HEK293 (cell line): ENCODE data around the gene HRAS.

Experiments
- CTCF ChIA-PET: fragments of 350-600 bp; formaldehyde crosslinking; extraction: SDS; loops from one replicate; lab custom pipeline; 2021; ENCODE audit warnings: antibody characterized with exemption; lab: Yijun Ruan, JAX
- POLR2A ChIA-PET: fragments of 300-600 bp; formaldehyde crosslinking; extraction: SDS; loops from one replicate; lab custom pipeline; 2020; ENCODE audit warnings: antibody characterized with exemption, inconsistent platforms; lab: Yijun Ruan, JAX
- H3K27ac ChIP-seq: fragments of 200-500 bp; sonication (Bioruptor generic); 2 replicates; pipeline ENCODE4 v1.5.1; 2014; ENCODE audit warnings: low read depth, low read length, control low read depth, inconsistent platforms; ENCODE audit errors: extremely low read depth
- H3K36me3 ChIP-seq, 2 experiments: fragments of 200-500 bp in 1 of 2; sonication (Bioruptor generic) in 1 of 2; 1 replicate in 1 of 2; 2 replicates in 1 of 2; pipeline ENCODE4 v1.5.1; 2014 to 2017; ENCODE audit warnings: inconsistent platforms in 2 of 2, low read length in 2 of 2; ENCODE audit not compliant: control insufficient read depth in 2 of 2, insufficient read depth in 1 of 2
- H3K4me1 ChIP-seq: fragments of 200-500 bp; sonication (Bioruptor generic); 2 replicates; pipeline ENCODE4 v1.5.1; 2014; ENCODE audit warnings: mild to moderate bottlenecking, low read length, inconsistent platforms; ENCODE audit not compliant: control insufficient read depth, insufficient read depth
- H3K4me3 ChIP-seq: 2 replicates; pipeline ENCODE4 v1.5.1; 2011; ENCODE audit warnings: low read depth, mild to moderate bottlenecking, control low read depth, low read length, moderate library complexity
- H3K9me3 ChIP-seq: fragments of 200-500 bp; sonication (Bioruptor generic); 2 replicates; pipeline ENCODE4 v1.5.1; 2014; ENCODE audit warnings: low read depth, low read length, inconsistent platforms; ENCODE audit not compliant: control insufficient read depth, insufficient read depth
- BCL11B ChIP-seq: fragments of 450-650 bp; formaldehyde crosslinking; IDR thresholded peaks from 2 replicates; pipeline ENCODE4 v1.5.1; 2016; ENCODE audit warnings: low read depth, missing biosample characterization, missing genetic modification characterization
- GLIS1 ChIP-seq: fragments of 450-650 bp; formaldehyde crosslinking; IDR thresholded peaks from 2 replicates; pipeline ENCODE4 v1.5.1; 2016; ENCODE audit warnings: missing biosample characterization, missing genetic modification characterization
- GLIS2 ChIP-seq: fragments of 450-650 bp; formaldehyde crosslinking; IDR thresholded peaks from 2 replicates; pipeline ENCODE4 v1.5.1; 2016; ENCODE audit warnings: missing biosample characterization, missing genetic modification characterization
- ZFP3 ChIP-seq: fragments of 450-650 bp; formaldehyde crosslinking; IDR thresholded peaks from 2 replicates; pipeline ENCODE4 v1.5.1; 2016; ENCODE audit warnings: low read depth, missing biosample characterization, missing genetic modification characterization
- ZFP37 ChIP-seq: fragments of 450-650 bp; formaldehyde crosslinking; IDR thresholded peaks from 2 replicates; pipeline ENCODE4 v1.5.1; 2016; ENCODE audit warnings: missing biosample characterization, missing genetic modification characterization
- ZIC2 ChIP-seq: fragments of 450-650 bp; formaldehyde crosslinking; IDR thresholded peaks from 2 replicates; pipeline ENCODE4 v1.5.1; 2016; ENCODE audit warnings: missing biosample characterization, missing genetic modification characterization
- ZNF184 ChIP-seq: fragments of 450-650 bp; IDR thresholded peaks from 2 replicates; pipeline ENCODE4 v1.5.1; 2018; ENCODE audit warnings: missing biosample characterization, mild to moderate bottlenecking, missing genetic modification characterization
- ZNF223 ChIP-seq: fragments of 450-650 bp; formaldehyde crosslinking; IDR thresholded peaks from 2 replicates; pipeline ENCODE4 v1.5.1; 2016; ENCODE audit warnings: missing biosample characterization, missing genetic modification characterization
- ZNF266 ChIP-seq: fragments of 450-650 bp; formaldehyde crosslinking; IDR thresholded peaks from 2 replicates; pipeline ENCODE4 v1.5.1; 2016; ENCODE audit warnings: missing biosample characterization, missing genetic modification characterization, low read depth
- ZNF514 ChIP-seq: fragments of 450-650 bp; formaldehyde crosslinking; IDR thresholded peaks from 2 replicates; pipeline ENCODE4 v1.5.1; 2016; ENCODE audit warnings: missing biosample characterization, missing genetic modification characterization
- ZNF521 ChIP-seq: fragments of 450-650 bp; formaldehyde crosslinking; IDR thresholded peaks from 2 replicates; pipeline ENCODE4 v1.5.1; 2017; ENCODE audit warnings: missing biosample characterization, mild to moderate bottlenecking, missing genetic modification characterization
- ZNF600 ChIP-seq: fragments of 450-650 bp; formaldehyde crosslinking; IDR thresholded peaks from 2 replicates; pipeline ENCODE4 v1.5.1; 2016; ENCODE audit warnings: missing biosample characterization, missing genetic modification characterization
- ZNF701 ChIP-seq: fragments of 450-650 bp; formaldehyde crosslinking; IDR thresholded peaks from 2 replicates; pipeline ENCODE4 v1.5.1; 2016; ENCODE audit warnings: missing biosample characterization, missing genetic modification characterization
- TF ChIP-seq, protein P1 (sequence below): fragments of 450-650 bp; formaldehyde crosslinking; IDR thresholded peaks from 2 replicates; pipeline ENCODE4 v1.5.1; 2017; ENCODE audit warnings: missing biosample characterization, missing genetic modification characterization
- TF ChIP-seq, protein P2 (sequence below): fragments of 450-650 bp; formaldehyde crosslinking; IDR thresholded peaks from 2 replicates; pipeline ENCODE4 v1.5.1; 2016; ENCODE audit warnings: missing biosample characterization, missing genetic modification characterization
- TF ChIP-seq, protein P3 (sequence below): fragments of 450-650 bp; formaldehyde crosslinking; IDR thresholded peaks from 2 replicates; pipeline ENCODE4 v1.5.1; 2017; ENCODE audit warnings: missing biosample characterization, missing genetic modification characterization

Gene HRAS

DNA sequence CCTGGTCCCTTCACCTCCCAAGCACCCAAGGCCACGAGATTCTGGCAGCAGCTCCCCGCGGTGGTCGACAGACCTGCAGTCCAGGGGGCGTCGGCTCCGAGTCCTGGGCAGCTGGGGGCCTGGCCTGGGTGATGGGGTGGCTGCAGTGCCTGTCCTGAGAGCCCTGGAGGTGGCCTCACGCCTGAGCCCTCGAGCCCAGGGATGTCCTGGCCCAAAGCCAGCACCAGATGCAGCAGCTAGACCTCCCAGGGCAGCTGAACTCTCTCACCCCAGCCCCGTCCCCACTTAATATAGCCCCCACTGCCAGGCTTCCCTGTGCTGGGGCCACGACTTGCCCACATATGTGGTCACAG, 18.6 kb upstream of the HRAS start:
- Histone ChIP-seq H3K36me3 (no peaks in the 10 kb centered on the region), H3K4me1 (no peaks in the 10 kb centered on the region), H3K4me3 (no peak overlapping the region), H3K27ac (no peak overlapping the region), H3K9me3 (no peaks in the 10 kb centered on the region)
- ChIA-PET POLR2A (interaction anchor here (0.6 to 1.3 kb wide), 5 partner anchors 10 to 59 kb away, joined by 3 to 10 read pairs (median 3); partner anchors contain the start of gene HRAS), CTCF (interaction anchor here (0.5 to 2.8 kb wide), 12 partner anchors 9 to 312 kb away, joined by 3 to 17 read pairs (median 4); no protein-coding TSS in a partner anchor)
- peak; percentile 81 for TF ChIP-seq GLIS1 (tag by site-specific recombination)
- no peak for TF ChIP-seq ZNF701 (tag by site-specific recombination)
- 0 out of 2 replicates have a peak, but pooled peaks have one; percentile 18 for TF ChIP-seq ZIC2 (tag by site-specific recombination)

DNA sequence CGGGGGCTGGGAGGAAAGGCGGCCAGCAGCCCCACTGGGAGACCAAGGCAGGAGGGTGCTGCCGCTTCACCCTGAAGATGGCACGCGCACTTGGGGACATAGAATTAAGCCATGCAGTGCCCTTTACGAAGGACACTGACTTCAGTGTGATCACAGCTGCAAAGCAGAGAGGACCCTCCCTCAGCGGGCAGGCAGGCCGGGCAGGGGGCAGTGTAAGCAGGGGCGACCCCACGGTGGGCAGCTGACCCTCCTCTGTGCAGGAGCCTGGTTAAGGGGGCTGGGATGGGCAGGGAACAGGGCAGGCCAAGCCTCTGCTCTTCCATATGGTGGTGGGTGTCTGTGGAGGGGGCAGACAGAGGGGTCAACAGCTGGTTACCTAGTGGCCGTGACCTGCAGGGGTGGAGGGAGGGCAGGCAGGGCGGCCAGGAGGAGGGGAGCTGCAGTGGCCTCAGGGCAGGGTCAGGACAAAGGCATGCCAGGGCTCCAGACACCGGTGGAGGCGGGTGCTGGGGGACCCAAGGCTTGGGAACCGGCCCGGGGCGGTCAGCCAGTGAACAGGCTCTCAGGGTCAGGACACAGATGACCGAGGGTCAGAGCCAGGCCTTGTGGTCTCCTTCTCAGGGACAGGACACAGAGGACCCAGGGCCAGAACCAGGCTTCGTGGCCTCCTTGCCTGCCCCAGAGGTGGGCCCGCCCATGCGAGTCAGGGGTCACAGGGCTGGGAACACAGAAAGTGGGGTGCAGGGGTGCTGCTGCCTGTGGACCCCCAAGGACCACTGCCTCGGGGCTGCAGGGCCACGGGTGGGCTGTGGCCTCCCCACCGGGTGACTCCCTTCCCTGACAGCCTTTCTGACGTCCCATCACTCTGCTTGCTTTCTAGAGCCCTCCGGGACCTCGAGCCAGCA, 18.0 kb upstream of the HRAS start:
- POLR2A ChIA-PET = interaction anchor here (0.5 to 0.8 kb wide), 3 partner anchors 10 to 60 kb away, joined by 3 to 5 read pairs (median 3); no protein-coding TSS in a partner anchor
- CTCF ChIA-PET = interaction anchor here (0.5 to 2.8 kb wide), 6 partner anchors 9 to 313 kb away, joined by 3 to 11 read pairs (median 4); no protein-coding TSS in a partner anchor
- Histone ChIP-seq H3K4me3 (no peak overlapping the region), H3K36me3 (no peaks in the 10 kb centered on the region), H3K9me3 (no peaks in the 10 kb centered on the region), H3K4me1 (no peaks in the 10 kb centered on the region), H3K27ac (no peak overlapping the region)
- TF ChIP-seq, protein P1, sequence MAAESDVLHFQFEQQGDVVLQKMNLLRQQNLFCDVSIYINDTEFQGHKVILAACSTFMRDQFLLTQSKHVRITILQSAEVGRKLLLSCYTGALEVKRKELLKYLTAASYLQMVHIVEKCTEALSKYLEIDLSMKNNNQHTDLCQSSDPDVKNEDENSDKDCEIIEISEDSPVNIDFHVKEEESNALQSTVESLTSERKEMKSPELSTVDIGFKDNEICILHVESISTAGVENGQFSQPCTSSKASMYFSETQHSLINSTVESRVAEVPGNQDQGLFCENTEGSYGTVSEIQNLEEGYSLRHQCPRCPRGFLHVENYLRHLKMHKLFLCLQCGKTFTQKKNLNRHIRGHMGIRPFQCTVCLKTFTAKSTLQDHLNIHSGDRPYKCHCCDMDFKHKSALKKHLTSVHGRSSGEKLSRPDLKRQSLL (tag by site-specific recombination) = 0 out of 2 replicates have a peak, but pooled peaks have one; percentile 39
- TF ChIP-seq, protein P2, sequence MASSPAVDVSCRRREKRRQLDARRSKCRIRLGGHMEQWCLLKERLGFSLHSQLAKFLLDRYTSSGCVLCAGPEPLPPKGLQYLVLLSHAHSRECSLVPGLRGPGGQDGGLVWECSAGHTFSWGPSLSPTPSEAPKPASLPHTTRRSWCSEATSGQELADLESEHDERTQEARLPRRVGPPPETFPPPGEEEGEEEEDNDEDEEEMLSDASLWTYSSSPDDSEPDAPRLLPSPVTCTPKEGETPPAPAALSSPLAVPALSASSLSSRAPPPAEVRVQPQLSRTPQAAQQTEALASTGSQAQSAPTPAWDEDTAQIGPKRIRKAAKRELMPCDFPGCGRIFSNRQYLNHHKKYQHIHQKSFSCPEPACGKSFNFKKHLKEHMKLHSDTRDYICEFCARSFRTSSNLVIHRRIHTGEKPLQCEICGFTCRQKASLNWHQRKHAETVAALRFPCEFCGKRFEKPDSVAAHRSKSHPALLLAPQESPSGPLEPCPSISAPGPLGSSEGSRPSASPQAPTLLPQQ (tag by site-specific recombination) = 0 out of 2 replicates have a peak, but pooled peaks have one; percentile 50
- peak; percentile 35; the same call in 1 of the 2 replicates for TF ChIP-seq BCL11B (tag by site-specific recombination)
- TF ChIP-seq ZNF184 (tag by site-specific recombination) = no peak

DNA sequence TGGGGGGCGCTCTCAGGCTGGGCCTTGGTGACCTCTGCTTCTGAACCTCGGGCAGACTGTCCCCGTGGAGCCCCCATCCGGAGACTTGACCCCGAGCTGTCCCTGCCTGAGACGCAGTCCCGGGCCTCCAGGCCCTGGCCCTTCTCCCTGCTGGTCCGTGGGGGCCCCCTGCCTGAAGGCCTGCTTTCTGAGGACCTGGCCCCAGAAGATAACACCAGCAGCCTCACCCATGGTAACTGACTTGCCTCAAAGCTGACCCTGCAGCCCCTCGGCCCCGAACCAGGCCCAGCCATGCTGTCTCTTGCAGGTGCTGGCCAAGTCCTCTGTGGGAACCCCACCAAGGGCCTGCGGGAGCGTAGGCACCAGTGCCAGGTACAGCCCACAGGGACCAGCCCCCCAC, 16.2 kb upstream of the HRAS start:
- TF ChIP-seq, protein P3, sequence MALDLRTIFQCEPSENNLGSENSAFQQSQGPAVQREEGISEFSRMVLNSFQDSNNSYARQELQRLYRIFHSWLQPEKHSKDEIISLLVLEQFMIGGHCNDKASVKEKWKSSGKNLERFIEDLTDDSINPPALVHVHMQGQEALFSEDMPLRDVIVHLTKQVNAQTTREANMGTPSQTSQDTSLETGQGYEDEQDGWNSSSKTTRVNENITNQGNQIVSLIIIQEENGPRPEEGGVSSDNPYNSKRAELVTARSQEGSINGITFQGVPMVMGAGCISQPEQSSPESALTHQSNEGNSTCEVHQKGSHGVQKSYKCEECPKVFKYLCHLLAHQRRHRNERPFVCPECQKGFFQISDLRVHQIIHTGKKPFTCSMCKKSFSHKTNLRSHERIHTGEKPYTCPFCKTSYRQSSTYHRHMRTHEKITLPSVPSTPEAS = no peak
- TF ChIP-seq ZNF521 (tag by site-specific recombination) (no peak), GLIS2 (0 out of 2 replicates have a peak, but pooled peaks have one; percentile 29), ZNF600 (tag by site-specific recombination) (no peak)
- ChIA-PET POLR2A (interaction anchor here (0.6 to 1.0 kb wide), 2 partner anchors 9 to 10 kb away, joined by 3 to 5 read pairs; no protein-coding TSS in a partner anchor), CTCF (no interaction called here)
- Histone ChIP-seq H3K9me3 (no peaks in the 10 kb centered on the region), H3K4me3 (no peak overlapping the region), H3K36me3 (no peaks in the 10 kb centered on the region), H3K27ac (no peak overlapping the region), H3K4me1 (no peaks in the 10 kb centered on the region)

DNA sequence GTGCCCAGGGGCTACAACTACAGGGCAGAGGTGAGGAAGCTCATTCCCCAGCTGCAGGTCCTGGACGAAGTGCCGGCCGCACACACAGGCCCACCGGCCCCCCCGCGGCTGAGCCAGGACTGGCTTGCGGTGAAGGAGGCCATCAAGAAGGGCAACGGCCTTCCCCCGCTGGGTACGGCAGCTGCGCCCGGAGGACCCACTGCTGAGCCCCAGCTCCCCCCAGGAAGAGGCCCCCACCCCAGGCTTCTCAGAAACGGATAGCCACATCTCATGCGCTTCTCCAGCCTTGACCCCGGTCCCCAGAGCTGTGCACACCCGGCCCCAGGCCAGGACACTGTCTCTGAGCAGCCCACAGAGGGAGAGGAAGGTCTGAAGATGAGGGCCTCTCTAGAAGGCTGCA, 15.8 kb upstream of the HRAS start:
- POLR2A ChIA-PET = interaction anchor here (1.0 kb wide), 1 partner anchor 11 kb away, joined by 3 read pairs; no protein-coding TSS in a partner anchor
- H3K27ac ChIP-seq = no peak overlapping the region
- no peaks in the 10 kb centered on the region for H3K9me3 ChIP-seq
- no peaks in the 10 kb centered on the region for H3K4me1 ChIP-seq
- no peaks in the 10 kb centered on the region for H3K36me3 ChIP-seq
- H3K4me3 ChIP-seq = no peak overlapping the region
- TF ChIP-seq ZFP37 (tag by site-specific recombination) (no peak), ZNF223 (tag by site-specific recombination) (no peak), ZNF514 (no peak), ZNF266 (tag by site-specific recombination) (no peak), ZFP3 (tag by site-specific recombination) (no peak)
- CTCF ChIA-PET = no interaction called here
